ENCODE results near the gene MEPE. TPM values are rescaled to one million over a fixed set of nuclear protein-coding genes. Genes with fewer than 3 reads are reported as not detected.

MEPE gene, protein sequence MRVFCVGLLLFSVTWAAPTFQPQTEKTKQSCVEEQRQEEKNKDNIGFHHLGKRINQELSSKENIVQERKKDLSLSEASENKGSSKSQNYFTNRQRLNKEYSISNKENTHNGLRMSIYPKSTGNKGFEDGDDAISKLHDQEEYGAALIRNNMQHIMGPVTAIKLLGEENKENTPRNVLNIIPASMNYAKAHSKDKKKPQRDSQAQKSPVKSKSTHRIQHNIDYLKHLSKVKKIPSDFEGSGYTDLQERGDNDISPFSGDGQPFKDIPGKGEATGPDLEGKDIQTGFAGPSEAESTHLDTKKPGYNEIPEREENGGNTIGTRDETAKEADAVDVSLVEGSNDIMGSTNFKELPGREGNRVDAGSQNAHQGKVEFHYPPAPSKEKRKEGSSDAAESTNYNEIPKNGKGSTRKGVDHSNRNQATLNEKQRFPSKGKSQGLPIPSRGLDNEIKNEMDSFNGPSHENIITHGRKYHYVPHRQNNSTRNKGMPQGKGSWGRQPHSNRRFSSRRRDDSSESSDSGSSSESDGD
- not detected in 2 replicates for total RNA-seq (2014; rRNA removed; shearing (Covaris generic))

DNA sequence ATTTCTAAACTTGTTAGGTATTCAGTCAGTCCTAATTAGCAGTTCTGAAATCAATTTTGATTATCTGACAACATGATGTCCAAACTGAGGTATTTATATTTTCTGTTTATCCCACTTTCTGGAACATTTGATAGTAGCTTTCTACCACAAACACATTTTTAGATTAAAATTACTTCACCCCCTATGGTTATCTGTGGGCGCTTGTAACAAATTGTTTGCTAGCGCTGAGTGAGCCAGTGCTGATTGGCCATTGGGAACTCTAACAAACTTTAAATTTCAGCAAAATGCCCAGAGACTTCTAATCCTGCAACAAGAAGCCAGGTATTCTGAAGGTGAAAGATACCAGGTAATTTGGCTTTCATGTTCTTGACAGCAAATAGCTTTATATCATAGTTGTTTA, at the start of gene MEPE:
Gene MEPE (plus strand): TSS at position 301 of the 400 bp plus-strand sequence. CDS start 1,746 bp downstream, outside the sequence.
- no peak for DNase-seq (ENCODE audit: low spot score)

DNA sequence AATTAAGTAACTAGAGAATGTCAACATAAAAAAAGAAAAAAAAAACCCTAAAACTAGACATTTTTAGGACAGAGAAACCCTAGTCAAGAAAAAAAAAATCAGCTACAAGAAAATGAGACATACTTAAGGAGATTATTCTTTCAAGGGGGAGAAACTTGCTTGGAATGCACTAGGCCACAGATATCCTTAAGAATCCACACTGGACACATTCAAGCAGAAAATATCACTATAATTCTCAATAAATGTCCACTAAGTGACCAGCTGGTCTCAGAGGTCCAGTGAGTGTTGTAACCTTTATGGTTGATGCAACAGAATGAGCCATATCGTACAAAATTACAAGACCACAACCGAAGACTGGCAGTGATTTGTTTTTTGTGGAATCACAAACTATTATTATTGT, 49.0 kb upstream of the MEPE start:
- no peak for DNase-seq (ENCODE audit: low spot score)

DNA sequence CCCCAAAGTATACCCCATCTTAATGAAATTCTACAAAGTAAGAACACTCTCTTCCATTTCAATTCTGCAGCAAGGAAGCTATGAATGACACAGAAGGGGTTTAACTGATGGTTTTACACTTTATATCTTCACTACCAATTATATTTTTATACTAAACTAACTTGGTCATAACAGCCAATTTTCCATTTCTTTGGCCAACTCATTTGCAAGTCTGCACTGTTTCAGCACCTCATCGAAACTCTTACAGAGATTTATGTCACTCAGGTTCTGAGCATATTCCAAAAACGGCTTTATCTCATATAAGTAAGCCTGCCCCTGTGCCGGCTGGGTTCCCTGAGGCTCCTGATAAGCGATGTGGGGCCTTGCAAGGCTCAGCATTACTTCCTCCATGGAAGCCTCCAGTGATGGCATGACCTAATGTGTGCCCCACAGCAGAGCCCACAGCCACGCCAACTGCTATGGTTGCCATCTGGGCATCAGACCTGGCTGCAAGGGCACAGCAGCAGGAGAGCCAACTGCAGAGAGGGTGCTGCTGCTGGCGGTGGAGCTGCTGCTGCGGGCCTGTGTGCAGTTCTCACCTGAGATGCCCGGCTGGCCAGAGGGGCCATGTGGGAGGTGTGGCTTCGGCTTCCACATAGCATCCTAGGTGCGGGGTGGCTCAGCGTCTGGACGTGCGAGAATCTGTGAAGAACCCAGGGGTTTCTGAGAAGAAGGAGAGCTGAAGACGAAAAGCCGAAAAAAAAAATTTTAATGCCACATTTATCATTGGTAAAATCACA, 46.8 kb upstream of the MEPE start:
- no peak for DNase-seq (ENCODE audit: low spot score)

GRCh38 chr4:87799301-87800113, 33.3 kb upstream of the MEPE start, which contains the start of gene IBSP:
IBSP (plus strand) TSS chr4:87799554; CDS start chr4:87802362, 2,808 bp downstream.
- DNase-seq (ENCODE audit: low spot score): no peak

DNA sequence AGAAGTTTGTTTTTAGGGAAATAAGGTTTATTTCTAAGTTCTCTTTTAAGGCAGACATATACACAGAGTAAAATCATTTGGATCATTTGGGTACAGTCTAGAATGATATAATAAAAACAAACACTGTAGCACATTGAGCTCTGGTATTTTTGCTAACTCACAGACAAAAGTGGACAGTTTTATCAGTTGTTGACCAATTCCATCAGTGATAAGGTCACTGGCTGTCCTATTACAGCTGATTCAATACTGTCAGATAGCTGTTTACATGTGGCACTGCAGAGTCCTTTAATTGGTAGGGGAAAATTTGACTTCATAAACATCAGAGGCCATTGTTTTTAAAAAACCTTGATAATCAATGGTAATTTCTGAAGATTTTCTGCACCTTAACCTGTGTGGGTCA, 29.9 kb upstream of the MEPE start:
- DNase-seq (ENCODE audit: low spot score): no peak

DNA sequence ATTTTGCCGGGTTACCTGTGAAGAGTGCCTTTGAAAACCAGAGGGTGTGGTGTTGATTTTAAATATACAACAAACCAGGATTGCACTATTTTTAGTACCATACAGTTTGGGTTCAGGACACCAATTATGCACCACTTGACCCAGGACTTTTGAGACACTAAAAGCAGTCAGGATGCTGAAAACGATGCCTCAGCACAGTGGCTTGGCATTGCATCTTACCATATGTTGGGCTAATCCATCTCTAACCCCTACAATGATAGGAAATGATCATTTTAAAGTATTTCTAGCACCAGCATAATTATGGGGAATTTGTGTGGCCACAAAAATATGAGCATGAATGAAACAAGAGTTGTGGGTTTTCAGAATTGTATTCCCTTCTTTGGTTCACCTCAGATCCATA, 29.3 kb upstream of the MEPE start:
- DNase-seq (ENCODE audit: low spot score): no peak

- no peak for DNase-seq (ENCODE audit: low spot score)
Observed at GRCh38 chr4:87804871-87805270, 27.9 kb upstream of the MEPE start.

GRCh38 chr4:87805971-87806370, 26.8 kb upstream of the MEPE start:
- DNase-seq (ENCODE audit: low spot score): no peak

GRCh38 chr4:87806520-87806919, 26.2 kb upstream of the MEPE start:
- DNase-seq (ENCODE audit: low spot score): no peak

DNA sequence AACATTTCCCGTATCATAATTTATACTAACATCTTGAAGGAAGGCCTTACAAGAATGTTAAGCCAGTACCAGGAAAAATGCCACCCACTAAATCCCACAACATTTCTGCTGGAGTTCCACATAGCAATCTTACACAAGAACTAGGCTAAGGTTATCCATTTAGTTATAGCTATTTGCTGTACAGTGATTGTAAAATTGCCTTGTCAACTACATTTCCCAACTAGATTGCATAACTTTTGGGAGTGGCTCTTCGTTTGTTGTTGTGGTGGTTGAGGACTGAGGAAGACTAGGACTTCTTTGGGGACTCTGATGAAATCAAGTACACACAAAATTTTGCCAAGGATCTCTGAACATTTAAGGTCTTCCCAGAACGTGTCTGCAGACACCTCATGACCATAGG, 25.4 kb upstream of the MEPE start:
- DNase-seq (ENCODE audit: low spot score): no peak

DNA sequence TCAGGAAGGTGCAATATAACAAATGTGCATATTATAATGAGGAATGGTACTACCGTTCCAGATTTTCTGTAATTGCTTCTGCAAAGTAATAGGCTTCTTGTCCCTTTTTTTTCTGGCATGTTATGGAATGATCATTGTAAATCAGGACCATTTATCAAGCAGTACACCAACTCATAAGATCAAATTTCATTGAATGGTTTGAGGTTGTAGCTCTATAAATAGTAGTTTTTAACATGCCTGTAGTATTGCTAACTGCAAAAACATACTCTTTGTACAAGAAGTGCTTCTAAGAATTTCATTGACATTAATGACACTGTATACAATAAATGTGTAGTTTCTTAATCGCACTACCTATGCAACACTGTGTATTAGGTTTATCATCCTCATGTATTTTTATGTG, 20.8 kb upstream of the MEPE start:
- no peak for DNase-seq (ENCODE audit: low spot score)

- no peak for DNase-seq (ENCODE audit: low spot score)
Observed at GRCh38 chr4:87819281-87819919, 13.4 kb upstream of the MEPE start.

DNA sequence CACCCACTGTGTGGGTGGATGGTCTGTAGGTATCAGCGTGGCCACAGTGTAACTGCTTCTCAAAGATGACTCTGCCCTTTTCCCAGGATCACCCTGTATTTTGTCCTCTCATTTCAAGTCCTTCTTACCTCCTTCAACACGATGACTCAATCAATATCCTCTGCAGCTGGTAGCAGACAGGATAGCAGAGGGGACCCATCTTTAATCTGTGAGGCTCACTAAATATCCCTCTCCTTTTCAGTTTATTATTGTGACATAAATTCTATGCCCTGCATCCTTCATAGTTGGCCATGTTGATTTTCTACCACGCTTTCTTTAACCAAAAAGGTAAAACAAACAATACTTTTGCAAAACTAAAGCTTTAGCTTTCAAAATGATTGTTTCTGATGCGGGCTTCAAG, 9.6 kb upstream of the MEPE start:
- DNase-seq (ENCODE audit: low spot score): no peak

DNA sequence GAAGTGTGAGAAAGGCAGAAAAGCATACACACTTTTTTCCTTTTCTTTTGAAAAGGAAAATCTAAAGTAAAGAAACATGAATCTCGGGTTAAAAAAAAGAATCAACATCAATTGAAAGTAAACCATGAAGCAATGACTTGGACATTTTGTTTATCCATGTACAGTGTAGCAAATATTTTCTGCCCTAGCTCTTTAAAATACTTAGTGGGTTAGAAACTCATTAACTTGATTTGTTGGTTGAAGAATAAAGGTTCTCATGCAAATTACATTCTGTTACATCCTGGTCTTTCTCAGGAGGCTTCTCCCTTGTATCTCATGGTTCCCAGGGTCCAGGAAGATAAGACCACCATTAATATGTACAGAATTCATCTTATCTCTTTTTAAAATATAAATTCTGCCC, 9.0 kb upstream of the MEPE start:
- DNase-seq (ENCODE audit: low spot score): no peak

DNA sequence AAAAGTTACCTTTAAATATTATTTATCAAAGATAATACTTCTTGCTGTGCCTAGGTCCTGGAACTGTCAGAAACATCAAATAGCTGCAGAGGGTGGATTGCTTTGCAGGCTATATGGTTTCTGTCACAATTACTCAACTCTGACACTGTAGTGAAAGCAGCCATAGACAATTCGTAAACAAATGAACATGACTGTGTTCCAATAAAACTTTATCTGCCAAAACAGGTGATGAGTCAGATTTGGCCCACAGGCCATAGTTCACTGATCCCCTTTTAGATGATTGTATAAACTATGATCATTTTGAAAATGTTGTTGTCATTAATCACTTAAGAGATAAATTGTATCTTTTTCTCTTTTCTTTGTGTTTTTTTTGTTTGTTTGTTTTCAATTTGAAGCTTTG, 8.4 kb upstream of the MEPE start:
- no peak for DNase-seq (ENCODE audit: low spot score)

GRCh38 chr4:87834401-87834800, 1.6 kb downstream of the MEPE start:
- no peak for DNase-seq (ENCODE audit: low spot score)

GRCh38 chr4:87835197-87835596, 2.4 kb downstream of the MEPE start:
- no peak for DNase-seq (ENCODE audit: low spot score)

GRCh38 chr4:87835743-87836142, 3.0 kb downstream of the MEPE start:
- DNase-seq (ENCODE audit: low spot score): no peak

DNA sequence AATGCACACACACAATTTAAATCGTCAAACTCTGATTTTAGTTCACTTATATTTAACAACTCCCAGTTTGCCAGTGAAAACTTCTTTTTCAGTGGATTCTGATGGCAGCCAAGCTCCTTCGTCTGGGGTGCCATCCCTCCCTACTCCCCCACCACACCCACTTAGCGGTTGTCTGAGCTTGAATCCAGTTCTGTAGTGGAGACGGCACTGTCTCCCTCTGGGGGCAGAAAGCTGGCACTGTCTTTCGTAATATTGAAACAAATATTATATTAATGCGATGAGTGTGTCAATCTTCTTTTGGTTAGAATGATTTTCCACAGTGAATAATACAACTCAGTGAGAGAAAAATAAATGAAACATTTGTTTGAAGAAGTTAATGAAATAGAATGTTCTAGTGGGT, 5.4 kb downstream of the MEPE start:
- DNase-seq (ENCODE audit: low spot score): peak; percentile 29

- DNase-seq (ENCODE audit: low spot score): peak; percentile 39
Observed at GRCh38 chr4:87838890-87839591, 6.3 kb downstream of the MEPE start.

DNA sequence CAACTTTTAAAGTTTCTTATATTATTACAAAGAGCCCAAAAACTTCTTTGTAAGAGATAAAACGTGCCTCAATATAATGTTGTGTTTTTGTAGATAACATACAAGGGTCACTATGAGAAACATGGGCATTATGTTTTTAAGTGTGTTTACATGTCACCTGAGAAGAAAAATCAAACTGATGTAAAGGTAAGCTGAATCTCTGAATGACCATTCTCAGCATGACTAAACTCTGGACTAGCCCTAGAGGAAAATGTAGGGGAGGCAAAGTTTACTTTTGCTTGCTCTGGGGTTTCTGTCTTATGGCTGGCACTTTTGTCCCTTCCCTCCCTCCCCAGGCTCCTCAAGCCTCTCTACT, 6.8 kb downstream of the MEPE start:
- no peak for DNase-seq (ENCODE audit: low spot score)

Measured in HT-29 (cell line).